Endometrium (tissue), 2 donors: ENCODE data around the gene OR51V1.
"Not testable (repeated sequence)": the region's sequence is repeated elsewhere in the genome, so short reads cannot be mapped to it uniquely, and the experiment has no call there.

Experiments used
- FAIRE-seq: peaks from 2 replicates; lab custom pipeline; 2012; peaks lifted over from hg19 to GRCh38; lab: Jason Lieb, UNC
- donor health status: control.
- donor health status: control.

Gene OR51V1

DNA sequence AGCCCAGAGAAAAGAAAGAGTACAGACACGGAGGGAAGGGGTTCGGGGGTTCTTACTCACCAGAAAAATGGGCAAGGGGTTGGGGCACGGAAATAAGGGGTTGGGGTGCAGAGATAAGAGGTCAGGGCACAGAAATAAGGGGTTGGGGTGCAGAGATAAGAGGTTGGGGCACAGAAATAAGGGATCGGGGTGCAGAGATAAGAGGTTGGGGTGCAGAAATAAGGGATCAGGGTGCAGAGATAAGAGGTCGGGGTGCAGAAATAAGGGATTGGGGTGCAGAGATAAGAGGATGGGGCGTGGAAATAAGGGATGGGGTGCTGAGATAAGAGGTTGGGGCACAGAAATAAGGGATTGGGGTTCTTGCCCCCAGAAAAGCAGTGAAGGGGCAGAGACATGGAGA is 35.7 kb downstream of the OR51V1 start:
- FAIRE-seq: not testable (repeated sequence)

GRCh38 chr11:5161045-5161444 is 39.4 kb downstream of the OR51V1 start:
- not testable (repeated sequence) for FAIRE-seq

DNA sequence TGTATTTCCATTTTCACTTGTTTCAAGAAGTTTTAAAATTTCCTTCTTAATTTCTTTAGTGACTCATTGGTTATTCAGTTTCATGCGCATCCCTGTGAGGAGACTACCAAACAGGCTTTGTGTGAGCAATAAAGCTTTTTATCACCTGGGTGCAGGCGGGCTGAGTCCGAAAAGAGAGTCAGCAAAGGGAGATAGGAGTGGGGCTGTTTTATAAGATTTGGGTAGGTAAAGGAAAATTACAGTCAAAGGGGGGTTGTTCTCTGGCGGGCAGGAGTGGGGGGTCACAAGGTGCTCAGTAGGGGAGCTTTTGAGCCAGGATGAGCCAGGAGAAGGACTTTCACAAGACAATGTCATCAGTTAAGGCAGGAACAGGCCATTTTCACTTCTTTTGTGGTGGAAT is 40.3 kb downstream of the OR51V1 start:
- FAIRE-seq: not testable (repeated sequence)

GRCh38 chr11:5159806-5160205 is 40.7 kb downstream of the OR51V1 start:
- FAIRE-seq: no peak

DNA sequence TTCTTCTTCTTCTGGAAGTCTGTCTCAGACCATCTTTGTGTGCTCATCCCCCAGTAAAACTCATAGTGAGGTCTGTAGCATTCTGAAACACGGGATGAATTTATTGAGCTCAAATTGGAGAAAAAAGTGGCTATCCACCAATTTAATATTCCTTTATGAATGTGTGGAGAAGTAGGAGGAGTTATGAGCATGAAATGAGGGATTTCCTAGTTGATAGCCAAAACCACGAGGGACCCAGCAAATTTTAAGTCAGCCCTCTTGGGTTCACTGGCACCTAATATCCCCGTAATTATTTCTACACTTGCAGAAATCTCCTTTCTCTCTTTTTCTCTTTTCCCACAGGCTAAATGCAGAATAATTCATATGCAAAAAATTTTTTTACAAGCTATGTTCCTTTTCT is 45.8 kb downstream of the OR51V1 start, which contains the start of gene OR52A1:
TSS of gene OR52A1 (minus strand) at position 101 of the 400 bp plus-strand sequence. CDS start 2,388 bp downstream, outside the sequence.
- FAIRE-seq: no peak

DNA sequence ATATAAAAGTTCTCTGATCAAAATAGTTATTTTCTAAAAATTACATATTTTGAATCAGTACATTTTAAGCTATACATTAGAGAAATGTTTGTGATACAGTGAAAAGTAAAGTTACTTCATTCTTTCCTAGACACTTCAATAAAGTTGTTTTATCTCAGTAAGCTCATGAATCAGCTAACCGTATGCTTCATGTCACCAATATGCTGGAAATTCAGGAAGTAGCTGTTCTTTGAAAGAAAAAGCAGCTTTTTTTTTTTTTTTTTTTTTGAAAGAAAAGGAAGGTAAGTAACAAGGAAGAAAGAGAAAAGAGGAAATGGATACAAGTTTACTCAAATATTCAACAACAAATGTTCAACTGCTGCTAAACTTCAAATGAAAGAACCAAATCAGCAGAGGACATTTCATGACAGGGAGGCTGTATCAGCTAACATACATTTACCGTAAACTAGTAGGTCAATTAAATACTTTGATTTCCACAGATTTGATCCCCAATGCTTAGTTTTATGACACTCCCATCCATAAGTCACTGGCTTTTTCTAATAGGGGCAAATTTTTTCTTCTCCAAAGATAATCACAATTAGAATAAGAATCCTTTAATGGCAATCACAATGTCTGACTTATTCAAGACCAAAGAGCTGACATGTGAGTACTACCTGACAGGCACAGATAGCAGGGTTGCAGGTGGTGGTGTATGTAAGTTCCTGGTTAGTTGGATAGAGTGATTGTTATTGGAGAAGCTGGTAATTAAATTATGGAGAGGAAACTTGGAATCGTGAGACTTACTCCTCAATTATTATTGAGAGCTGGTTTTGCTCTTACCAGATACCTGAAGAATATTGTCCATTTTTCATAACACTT is 46.7 kb downstream of the OR51V1 start:
- FAIRE-seq: no peak

DNA sequence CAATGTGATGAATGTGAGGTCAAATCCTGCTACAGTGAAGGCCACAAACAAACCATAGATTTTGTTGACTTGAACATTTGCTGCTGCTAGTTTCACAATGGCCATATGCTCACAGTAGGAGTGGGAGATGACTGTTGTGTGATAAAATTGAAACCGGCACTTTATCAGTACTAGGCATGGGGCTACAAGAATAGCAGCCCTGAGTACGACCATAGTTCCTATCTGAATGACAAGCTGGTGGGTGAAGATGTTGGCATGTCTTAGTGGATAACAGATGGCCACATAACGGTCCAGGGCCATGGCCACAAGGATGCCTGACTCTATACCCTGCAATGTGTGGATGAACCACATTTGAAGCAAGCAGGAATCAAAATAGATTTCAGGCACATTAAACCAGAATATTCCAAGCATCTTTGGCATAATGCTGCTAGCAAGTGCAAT is 48.7 kb downstream of the OR51V1 start:
- FAIRE-seq: no peak
